ENCODE measurements around the gene SLC4A2. TPM values are rescaled to one million over a fixed set of nuclear protein-coding genes. Genes with fewer than 3 reads are reported as not detected.

SLC4A2 gene
- total and polyA plus RNA-seq, 4 donors, result 27.5 to 98.8 (median 72.6) TPM

GRCh38 chr7:151045262-151045661 is 14.1 kb upstream of the SLC4A2 start (continued):
- TF ChIP-seq ZBTB33 (IDR thresholded peaks at IDR 0.05) (no peak), YY1 (IDR thresholded peaks at IDR 0.05) (no peak), ATF3 (IDR thresholded peaks at IDR 0.05) (no peak)

- TF ChIP-seq MAX (IDR thresholded peaks at IDR 0.05) (no peak), TAF1 (conservative IDR thresholded peaks at IDR 0.05) (no peak), REST (IDR thresholded peaks at IDR 0.05) (no peak), RXRA (IDR thresholded peaks at IDR 0.05) (no peak), YY1 (IDR thresholded peaks at IDR 0.05) (no peak), SP1 (IDR thresholded peaks at IDR 0.05) (no peak), HNF4A (conservative IDR thresholded peaks at IDR 0.05) (no peak), EGR1 (IDR thresholded peaks at IDR 0.05; ENCODE audit: low read depth in 2 of 2) (no peak), ZBTB33 (IDR thresholded peaks at IDR 0.05) (no peak), RAD21 (IDR thresholded peaks at IDR 0.05) (no peak), NR2F2 (IDR thresholded peaks at IDR 0.05) (no peak), FOXA1 (IDR thresholded peaks at IDR 0.05) (no peak), ATF3 (IDR thresholded peaks at IDR 0.05) (no peak), GABPA (IDR thresholded peaks at IDR 0.05 in 1 of 2, conservative IDR thresholded peaks at IDR 0.05 in 1 of 2) (no peak), HNF4G (IDR thresholded peaks at IDR 0.05) (no peak)
- Histone ChIP-seq H3K9ac (ENCODE audit: low read depth in 1 of 2, low read length in 2 of 2) (no peak overlapping the region), H3K36me3 (ENCODE audit: control insufficient read depth in 4 of 4, insufficient read depth in 3 of 4, low read depth in 1 of 4, low read length in 3 of 4) (peaks cover 0 to 13% (median 0%) of the 10 kb centered on the region in 4 donors), H3K4me1 (ENCODE audit: control insufficient read depth in 4 of 4, insufficient read depth in 4 of 4, low read length in 3 of 4) (peaks cover 0 to 2% (median 0%) of the 10 kb centered on the region in 4 donors), H3K9me3 (ENCODE audit: control insufficient read depth in 4 of 4, low read length in 3 of 4) (no peaks in the 10 kb centered on the region), H3K27me3 (ENCODE audit: control insufficient read depth in 4 of 4, insufficient read depth in 4 of 4, low read length in 3 of 4) (no peaks in the 10 kb centered on the region), H3K27ac (ENCODE audit: low read depth in 1 of 2, low read length in 2 of 2) (no peak overlapping the region), H3K4me3 (ENCODE audit: low read depth in 1 of 3, low read length in 3 of 3) (no peak overlapping the region)
- no peak for DNase-seq (ENCODE audit: low spot score)
- 90% methylated on average over 9 of the region's 9 CpGs for WGBS
These were observed 13.4 kb upstream of the SLC4A2 start for GRCh38 chr7:151045967-151046366.
